Ovary (tissue), 3 donors: ENCODE measurements around the gene MFAP5.

Experiments used
- CTCF ChIP-seq, 3 donors: fragments of 450-650 bp in 2 of 3; fragments of 200-600 bp in 1 of 3; IDR thresholded peaks; one replicate each; pipeline versions ENCODE4 v1.5.1 to v1.8.0; 2016 to 2022; ENCODE audit warnings: antibody characterized with exemption in 3 of 3, mild to moderate bottlenecking in 1 of 3
- EP300 ChIP-seq: sonication (generic); formaldehyde crosslinking; IDR thresholded peaks from one replicate; pipeline ENCODE4 v1.6.1; 2017; ENCODE audit warnings: antibody characterized with exemption
- donor health status: DM: no; HTN: no; CAD: no.

- TF ChIP-seq CTCF (IDR thresholded peaks at IDR 0.05) (no peak), EP300 (no peak)
Measured at GRCh38 chr12:8630131-8630530, 32.5 kb downstream of the MFAP5 start.
